CD4-positive, alpha-beta T cell treated with Interleukin-4 for 1 hour (primary cell): ENCODE data around the gene USP49.

Source experiments
- DNase-seq, 2 donors: peaks; one replicate each; pipeline ENCODE4 v3.0.0-alpha.2; 2020 to 2022

Gene USP49

DNA sequence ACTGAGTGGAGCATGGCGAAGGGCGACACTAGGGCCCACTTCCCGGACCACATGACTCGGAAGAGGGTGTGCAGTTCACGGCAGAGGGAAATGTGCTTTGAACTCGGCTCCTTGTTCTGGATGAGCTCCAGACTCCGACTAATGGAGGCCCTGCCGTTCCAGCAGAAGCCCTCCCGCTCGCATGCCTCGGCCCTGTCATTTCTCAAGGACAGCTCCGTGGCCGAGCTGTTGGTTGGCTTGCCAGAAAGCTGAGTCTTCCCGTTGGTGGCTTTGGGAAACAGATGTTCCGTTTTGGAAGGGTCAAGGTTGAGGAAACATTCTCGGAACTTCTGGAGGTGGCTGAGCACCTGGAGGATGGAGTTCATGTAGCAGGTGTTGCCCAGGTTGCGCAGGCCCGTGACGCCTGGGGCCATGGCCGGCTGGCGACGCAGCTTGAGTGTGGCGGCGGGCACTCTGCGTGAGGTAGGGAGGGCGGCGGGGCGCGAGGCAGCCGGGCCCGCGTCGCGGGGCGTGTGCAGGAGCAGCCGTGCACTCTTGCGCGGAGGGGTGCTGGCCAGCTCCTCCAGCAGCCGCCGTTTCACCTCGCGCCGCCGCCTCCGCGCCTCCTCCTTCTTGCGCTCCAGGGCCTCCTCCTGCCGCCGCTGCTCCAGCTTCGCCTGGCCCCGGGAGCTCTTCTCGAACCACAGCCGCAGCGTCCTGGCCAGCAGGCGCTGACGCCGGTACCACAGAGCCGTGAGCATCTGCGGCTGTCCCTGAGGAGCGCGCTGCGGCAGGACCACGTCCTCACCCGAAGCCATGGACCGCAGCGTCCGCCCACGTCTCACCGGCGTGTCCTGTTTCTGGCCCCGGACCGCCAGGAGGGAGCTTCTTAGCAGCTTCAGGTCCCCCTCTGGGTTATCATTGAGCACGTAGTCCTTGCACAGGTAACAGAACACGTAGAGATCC, 89.1 kb downstream of the USP49 start:
- DNase-seq = no peak

DNA sequence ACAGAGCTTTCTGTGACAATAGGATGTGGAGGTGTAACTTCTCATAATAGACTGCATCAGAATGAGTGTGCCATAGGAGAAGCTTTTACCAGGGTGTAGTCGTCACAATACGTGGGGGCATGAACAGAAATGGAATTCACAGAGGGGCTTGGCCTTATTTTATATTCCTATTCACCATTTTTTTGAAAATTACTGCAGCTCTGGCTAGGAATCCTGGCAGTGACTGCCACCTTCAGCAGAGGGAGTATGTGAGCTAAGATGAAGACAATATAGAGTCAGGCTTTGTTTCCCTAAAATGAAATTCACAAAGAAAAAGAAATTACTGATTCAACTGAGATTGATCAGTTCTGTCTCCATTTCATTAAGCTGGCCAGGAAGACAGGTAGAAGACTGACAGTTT, 93.8 kb downstream of the USP49 start:
- DNase-seq = no peak

DNA sequence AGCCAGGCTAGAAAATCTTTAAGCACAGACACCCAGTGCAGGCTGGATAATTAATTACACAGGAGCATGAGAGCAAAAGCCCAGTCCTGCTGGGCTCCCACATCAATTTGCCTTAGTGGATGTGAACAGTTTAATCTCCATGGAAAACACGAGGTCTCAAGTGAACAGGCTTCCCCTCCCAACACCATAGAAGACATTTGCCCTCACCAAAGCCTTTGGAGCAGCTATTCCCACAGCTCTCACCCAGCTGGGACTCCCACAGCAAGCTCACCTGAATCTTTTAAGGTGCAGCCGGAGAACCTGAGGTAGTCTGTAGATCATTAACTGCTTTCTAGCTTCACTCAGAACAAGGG, 95.6 kb downstream of the USP49 start:
- no peak for DNase-seq

DNA sequence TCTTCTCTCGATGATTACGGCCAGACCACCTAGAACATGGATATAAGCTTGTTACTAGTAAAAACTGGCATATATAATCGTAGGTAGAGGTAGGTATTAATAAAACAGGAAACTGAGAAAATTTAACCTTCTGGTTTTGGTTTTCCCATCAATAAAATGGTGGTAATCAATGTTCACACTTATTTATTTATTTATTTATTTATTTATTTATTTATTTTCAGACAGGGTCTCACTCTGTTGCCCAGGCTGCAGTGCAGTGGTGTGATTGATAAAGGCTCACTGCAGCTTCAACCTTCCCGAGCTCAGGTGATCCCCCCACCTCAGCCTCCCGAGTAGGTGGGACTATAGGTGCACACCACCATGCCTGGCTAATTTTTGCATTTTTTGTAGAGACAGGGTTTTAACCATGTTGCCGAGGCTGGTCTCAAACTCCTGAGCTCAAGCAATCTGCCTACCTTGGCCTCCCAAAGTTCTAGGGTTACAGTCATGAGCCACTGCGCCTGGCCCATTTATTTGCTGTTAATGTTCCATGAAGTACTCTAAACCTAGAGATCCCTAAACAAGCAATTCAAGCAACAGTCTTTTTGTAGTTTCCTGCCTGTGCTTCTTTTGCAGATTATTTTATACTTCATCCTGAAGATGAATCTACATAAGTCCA, 96.1 kb downstream of the USP49 start:
- DNase-seq = no peak

DNA sequence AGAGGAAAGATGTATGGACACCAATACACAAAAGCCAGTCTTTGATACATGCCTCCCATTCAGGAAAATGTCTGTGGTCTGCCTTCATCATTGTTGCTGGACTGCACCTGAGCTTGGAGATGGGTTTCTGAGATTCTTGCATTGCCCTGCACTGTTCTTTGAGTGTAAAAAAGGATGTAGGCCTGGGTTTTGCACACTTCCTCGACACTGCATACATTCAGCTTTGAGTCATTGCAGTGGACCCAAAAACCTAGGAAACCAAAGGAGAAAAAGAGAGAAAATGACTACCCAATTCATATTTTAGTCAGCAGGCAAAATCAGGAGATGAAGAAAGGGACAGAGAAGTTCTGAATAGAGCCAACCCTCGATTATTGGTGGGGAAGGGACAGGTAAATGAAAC, 98.7 kb downstream of the USP49 start:
- DNase-seq = no peak

DNA sequence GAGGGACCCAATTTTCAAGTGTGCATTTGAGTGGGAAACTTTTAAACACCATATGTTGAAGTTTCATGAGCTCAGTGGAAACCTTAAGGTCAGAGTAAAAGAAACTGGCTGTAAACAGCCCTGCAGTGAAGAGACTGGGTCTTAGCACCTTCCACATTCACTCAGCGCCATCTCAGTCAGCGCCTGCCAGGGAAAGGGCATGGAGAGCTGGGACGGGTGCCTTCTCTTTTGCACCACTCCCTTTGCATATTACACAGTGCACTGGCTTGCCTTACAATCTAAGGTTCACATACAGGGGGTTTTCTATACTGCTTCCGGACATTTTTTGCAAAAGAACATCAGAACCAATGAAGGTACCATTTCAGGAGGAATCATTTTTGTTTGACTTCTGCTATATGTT, 103.2 kb downstream of the USP49 start:
- no peak for DNase-seq

DNA sequence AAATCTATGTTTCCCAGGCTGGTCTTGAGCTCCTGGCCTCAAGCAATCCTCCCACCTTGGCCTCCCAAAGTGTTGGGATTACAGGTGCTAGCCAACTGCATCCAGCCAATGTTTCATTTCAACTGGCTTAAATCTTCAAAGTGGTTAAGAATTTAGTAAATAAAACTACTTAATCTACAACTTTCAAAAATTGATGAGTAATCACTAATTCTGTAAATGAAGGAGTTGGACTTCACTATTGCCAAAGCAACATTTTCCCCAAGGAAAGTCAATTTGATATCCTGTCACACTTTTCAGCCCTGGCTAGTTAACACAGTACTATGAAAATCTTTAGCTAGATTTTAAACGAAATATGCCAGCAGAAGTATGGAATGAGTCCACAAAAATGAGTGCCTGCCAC, 103.9 kb downstream of the USP49 start:
- no peak for DNase-seq

DNA sequence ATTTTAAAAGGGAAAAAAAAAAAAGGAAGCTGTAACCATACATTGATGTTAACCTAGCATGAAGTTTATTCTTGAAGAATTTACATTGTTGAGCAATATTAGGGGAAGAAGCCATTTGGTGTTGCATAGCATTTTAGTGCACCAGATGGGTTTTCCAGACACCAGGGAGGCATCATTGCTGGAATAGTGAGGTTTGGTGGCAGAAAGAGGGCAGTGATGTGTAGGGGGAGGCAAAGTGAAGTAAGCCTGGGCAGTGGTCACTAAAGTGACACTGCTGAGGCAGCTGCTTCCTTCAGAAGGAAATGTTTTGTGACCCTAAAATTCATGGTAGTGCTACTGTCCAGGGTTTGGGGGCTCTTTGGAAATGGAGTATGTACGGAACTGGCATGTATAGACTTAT, 105.1 kb downstream of the USP49 start:
- no peak for DNase-seq

DNA sequence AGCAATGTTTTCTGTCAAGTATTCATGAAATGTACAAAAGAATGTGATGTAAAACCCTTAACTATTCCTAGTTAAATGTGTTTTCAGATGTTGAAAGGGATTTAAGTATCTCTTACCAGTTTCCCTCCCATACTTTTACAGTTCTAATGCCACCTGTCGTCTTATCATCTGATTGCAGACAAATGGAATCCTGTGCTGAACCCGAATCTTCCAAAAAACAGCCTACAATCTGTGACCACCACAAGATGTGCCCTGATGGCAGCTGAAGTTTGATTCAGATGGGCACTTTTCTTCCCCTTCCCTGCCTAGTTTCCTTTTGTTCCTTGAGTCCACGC, 105.8 kb downstream of the USP49 start:
- no peak for DNase-seq

DNA sequence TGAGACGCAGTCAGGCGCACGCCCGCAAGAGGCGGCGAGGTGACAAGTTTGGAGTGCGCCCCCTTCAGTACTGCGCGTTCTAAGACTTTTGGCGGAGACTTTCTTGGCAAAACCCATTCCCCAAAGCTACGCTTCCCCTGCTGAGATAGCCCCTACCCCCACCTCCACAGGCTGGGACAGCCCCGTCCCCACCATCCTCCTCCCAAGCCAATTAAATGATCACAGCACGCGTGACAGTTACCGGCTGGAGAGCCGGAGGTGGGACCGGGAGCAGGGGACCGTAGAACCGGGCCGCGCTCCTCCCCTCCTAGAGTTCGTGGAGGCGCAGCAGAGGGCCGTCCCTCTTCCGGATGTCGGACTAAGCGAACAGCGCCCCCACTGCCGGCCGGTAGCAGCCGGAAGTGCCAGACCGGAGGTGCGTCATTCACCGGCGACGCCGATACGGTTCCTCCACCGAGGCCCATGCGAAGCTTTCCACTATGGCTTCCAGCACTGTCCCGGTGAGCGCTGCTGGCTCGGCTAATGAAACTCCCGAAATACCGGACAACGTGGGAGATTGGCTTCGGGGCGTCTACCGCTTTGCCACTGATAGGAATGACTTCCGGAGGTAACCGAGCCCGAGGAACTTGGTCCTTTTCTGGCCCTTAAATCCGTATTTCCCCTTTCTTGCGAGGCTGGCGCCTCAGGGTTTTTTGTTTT, 107.8 kb downstream of the USP49 start, which contains the start of gene TOMM6:
TSS of gene TOMM6 (plus strand) at position 476 of the 699 bp plus-strand sequence. CDS start at position 480, 4 bp downstream.
- peak; percentile 93 to 95 for DNase-seq

DNA sequence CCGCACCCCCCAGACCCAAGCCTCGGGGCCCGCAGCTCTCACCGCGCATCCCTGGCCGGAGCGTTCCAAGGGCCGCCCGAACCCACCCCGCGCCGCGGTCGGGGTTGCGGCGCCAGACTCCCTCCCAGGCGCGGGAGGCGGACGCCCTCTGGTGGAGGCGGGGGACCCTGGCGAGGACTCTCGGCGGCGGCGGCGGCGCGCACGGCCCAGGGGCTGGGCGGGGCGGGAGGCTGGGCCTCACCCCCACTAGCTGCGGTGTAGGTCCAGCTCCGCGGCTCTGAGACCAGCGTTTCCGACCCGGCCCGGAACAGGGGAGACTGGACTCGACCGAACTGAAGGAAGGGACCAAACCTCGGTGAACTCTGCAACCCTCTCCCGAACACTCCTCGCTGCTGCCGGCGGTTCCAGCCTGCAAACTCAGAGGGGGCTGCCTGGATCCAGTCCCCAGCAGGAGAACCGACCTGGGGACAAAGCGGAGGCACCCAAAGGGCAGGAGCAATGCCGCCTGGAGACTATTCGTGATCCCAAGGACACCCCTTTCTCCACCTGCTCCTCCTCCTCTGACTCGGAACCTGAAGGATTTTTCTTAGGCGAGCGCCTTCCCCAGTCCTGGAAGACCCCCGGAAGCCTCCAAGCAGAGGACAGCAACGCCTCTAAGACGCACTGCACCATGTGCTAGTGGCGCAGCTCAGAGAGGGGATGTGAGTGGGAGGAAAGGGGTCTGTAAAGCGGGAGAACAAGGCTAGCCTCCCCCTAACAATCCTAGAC, 108.5 kb downstream of the USP49 start:
- peak; percentile 83 to 87 for DNase-seq

DNA sequence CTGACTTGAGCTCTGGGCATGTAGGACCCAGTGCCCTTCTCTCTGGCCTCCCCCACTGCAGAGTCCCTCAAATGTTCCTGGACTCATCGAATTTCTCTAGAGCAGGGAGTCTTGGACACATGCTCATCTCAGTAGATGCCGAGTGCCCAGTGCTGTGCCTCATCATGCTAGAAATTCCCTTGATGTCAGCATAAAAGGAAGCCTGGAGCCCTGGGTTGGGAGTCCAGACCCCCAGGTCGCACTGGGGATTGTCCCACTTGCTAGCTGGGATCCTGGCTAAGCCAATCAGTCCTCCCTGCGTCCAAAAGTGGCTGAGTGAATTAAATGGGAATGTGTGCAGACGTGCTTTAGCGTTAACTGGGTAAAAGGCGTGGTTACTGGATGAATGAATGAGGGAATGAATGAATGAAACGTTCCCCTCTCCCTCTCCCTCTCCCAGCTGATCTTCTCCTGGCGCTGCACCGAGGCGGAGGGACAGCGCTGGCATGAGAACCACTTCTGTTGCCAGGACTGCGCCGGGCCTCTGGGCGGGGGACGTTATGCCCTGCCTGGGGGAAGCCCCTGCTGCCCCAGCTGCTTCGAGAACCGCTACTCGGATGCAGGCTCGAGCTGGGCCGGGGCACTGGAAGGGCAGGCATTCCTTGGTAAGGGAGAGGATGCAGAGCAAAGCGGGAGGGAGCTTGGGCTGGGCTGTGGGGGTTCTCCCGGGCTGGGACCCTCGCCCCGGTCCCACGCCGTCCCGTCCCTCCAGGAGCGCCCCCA, 109.3 kb downstream of the USP49 start:
- no peak for DNase-seq

DNA sequence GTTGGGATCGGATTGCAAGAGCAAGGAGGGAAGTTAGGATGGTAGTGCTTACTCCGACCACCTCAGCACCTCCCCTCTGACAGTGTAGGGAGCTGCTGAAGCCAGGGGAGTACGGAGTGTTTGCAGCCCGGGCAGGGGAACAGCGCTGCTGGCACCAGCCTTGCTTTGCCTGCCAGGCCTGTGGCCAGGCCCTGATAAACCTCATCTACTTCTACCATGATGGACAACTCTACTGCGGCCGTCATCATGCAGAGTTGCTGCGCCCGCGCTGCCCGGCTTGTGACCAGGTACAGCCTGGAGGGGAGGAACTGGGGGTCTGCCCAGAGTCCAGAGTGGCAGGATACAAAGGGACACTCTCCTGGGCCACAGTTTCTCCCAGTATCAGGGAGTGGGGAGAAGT, 109.9 kb downstream of the USP49 start:
- DNase-seq = no peak

DNA sequence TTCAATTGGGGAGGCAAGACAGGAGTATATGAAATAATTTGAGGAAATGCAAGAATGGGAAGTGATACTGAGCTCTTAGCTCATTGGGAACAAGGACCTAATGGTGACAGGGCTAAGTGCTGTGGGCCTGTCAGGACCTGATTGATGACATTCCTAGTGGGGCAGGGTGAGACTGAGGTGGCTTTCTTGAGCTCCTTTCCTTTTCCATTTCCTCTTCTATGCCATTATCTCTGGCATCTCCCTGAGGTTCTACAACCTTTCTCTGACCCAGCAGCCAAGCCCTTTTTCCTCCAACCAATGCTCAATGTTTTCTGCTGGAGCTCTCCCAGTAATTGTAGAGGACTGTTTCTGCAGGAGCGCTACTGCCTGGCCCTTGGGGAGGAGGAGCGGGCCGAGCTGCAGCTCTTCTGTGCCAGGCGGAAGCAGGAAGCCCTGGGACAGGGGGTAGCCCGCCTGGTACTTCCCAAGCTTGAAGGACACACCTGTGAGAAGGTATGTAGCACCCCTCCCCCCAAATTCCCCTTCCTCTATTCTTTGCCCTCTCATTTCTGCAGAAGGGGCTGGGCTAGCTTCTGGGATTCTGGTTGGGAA, 110.5 kb downstream of the USP49 start:
- DNase-seq = no peak

DNA sequence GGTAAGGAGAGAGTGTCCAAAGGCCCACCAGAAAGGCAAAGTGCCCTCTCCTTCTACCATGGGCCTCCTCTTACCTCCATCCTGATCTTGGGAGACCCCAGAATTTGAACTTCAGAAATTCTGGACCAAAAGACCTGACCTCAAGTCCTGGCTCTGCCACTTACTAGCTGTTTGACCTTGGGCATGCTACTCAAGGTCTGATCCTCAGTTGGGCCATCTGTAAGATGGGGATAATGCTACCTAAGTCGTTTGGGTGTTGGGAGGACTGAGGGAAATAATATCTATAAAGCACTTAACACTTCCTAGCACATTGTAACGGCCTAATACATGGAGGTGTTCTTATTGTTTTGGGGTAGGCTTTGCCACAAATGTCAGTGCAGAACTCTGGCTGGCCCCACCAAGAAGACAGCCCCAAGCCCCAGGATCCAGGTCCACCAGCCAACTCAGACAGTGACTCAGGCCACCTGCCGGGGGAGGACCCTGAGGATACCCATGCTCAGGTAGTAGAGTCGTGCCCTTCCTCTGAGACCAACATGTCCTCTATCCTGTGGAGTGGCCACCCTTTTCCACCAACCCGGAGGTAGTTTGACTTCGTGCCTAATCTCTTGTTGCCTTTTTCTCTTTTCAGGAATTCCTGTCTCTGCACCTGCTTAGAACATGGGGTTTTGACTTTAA, 111.9 kb downstream of the USP49 start:
- DNase-seq = no peak

DNA sequence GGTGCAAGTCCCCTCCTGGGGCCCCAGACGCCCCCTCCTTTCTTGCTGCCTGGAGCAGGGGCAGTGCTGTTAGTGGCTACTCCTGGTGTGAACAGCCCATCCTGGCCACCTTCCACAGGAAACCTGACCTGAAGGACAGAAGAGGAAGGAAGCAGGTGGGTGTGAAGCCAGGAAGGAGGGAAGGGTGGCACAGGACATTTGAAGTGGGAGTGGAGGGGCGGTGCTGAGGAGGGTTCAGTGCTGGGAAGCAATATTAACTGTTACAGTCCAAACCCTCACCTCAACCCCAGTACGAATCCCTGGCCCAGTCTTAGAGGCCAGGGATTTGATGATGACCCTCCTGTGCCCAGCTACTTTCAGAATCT, 113.8 kb downstream of the USP49 start:
- no peak for DNase-seq

DNA sequence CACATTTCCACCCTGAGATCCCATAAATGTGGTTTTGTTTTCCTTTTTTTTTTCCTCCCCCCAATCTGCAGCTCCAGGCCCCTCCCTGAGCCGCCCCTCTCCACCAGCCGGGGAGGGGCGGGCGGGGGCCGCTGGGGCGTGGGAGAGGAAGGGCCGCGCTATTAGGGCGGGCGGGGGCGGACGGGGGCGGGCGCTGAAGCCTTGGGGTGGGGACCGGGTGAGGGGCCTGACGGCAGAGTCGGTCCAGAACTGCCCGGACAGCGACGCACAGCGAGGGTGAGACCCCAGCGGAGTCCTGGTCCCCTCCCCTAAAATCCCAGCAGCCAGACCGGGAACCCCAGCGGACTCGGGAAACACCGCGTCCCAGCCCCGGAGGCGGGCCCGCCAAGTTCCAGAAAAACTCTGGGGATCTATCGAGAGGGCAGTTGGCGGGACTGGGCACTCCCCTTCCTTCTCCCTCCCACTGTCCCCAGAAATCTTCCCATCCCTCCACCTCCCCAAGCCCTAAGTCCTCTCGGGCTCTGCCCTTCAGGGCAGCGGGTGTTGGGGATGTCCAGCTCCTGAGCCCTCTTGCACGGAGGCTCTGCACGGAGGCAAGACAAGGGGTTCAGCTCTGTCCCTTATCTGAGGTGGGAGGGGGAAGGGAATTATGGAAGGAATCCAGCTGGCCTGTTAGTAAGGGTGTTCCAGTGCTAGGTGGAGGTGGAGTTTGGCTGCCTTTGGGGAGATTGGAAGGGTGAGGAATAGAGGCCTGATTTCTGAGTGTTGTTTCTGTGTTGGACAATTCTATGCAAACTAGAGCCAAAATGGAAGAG, 114.4 kb downstream of the USP49 start, which contains the start of gene PRICKLE4:
TSS of gene PRICKLE4 (plus strand) at position 232 of the 815 bp plus-strand sequence. CDS start 2,692 bp downstream, outside the sequence.
- no peak for DNase-seq

DNA sequence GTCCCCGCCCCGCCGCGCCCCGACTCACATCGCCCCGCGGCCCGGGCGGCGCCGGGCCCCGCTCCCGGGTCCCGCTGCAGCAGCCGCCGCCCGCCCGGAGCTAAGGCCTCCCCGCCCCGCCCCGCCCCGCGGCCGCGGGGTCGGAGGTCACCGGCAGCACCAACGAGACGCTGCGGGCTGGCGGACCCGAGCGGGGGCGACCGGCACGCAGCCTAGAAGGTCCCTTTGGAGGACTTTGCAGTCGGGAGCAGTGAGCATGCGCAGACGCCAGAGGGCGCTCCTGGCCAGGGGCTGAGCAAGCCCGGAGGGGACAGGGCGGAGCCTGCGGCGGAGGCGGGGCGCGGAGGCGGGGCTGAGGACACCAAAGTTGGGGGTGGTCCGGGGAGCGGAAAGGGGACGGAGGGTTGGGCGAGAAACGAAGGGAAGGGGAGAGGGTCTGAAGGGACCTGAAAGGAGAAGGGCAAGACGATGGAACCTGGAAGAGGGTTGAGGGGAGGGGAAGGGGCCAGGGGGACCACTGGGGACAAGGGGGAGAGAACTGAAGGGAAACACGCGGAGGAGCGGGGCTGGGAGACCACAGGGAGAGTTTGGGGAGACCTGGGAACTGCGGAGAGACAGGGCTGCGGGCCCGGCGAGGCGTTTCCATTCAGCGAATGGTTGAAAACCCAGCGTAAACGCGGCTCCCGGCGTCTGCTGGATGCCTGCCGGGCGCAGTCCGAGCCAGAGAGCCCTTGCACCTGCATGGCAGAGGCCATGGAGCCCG, 115.2 kb downstream of the USP49 start, which contains the start of gene FRS3:
TSS of gene FRS3 (minus strand) at position 113 of the 763 bp plus-strand sequence. CDS start 2,913 bp downstream, outside the sequence.
- DNase-seq = peak; percentile 97 to 99

DNA sequence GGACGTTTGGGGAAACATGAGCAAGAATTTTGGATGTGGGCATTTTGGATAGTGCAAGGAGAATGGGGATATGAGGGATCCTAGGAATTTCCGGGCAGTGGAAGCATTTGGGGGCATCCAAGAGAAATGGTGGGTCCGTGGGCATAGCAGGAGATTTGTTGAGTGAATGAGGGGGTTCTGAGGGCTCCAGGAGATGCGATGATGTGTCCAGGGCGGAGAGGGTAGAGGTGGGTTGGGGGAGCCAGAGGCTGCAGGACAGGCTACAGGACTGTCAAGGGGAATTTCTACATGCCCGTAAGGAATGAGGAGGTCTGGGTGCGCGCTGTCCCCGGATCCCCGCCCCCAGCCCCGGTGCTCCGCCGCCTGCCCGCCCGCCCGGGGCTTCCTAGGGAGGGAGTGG, 115.8 kb downstream of the USP49 start:
- DNase-seq = no peak
